ENCODE measurements around the gene OTOF.

DNA sequence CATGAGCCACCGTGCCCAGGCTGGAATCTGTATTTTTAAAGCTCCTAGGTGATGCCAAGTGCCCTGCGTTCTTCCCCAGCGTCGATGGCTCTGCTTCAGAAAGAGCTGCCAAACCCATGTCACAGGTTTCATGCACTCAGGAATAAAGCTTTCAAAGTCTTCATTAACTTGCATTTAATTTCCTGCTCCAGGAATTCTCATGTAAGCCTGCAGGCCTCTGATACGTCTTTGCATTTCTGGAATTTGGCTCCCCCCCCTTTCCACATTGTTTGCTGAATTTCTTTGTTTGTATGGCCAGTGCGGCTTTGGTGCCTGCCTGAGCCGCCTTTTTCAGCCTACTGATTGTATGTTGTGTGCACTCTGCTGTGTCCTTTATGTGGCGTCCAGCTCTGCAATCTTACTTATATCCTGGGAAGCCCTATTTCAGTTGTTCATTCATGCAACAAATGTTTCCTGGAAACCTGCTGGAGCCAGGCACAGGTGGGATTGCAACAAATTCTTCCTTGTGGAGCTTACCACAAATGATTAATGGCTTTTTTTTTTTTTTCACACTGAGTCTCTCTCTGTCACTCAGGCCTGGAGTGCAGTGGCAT is 17.9 kb upstream of the OTOF start:
- TF ChIP-seq, protein P1, sequence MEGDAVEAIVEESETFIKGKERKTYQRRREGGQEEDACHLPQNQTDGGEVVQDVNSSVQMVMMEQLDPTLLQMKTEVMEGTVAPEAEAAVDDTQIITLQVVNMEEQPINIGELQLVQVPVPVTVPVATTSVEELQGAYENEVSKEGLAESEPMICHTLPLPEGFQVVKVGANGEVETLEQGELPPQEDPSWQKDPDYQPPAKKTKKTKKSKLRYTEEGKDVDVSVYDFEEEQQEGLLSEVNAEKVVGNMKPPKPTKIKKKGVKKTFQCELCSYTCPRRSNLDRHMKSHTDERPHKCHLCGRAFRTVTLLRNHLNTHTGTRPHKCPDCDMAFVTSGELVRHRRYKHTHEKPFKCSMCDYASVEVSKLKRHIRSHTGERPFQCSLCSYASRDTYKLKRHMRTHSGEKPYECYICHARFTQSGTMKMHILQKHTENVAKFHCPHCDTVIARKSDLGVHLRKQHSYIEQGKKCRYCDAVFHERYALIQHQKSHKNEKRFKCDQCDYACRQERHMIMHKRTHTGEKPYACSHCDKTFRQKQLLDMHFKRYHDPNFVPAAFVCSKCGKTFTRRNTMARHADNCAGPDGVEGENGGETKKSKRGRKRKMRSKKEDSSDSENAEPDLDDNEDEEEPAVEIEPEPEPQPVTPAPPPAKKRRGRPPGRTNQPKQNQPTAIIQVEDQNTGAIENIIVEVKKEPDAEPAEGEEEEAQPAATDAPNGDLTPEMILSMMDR (IDR thresholded peaks at IDR 0.05) = no peak
- no peak for TF ChIP-seq POLR2A (IDR thresholded peaks at IDR 0.05)
